Common myeloid progenitor, CD34-positive (primary cell): ENCODE measurements around the gene LIPE.

ENCODE experiments used
- CTCF ChIA-PET: fragments of 350-600 bp; sonication (Branson Sonifier 250); formaldehyde crosslinking; loops from one replicate; lab custom pipeline; 2021; ENCODE audit warnings: antibody characterized with exemption; lab: Charles Lee
- POLR2A ChIA-PET: fragments of 350-600 bp; sonication (Branson Sonifier 250); formaldehyde crosslinking; loops from one replicate; lab custom pipeline; 2021; ENCODE audit warnings: antibody characterized with exemption; lab: Charles Lee
- DNase-seq, 3 donors: peaks; one replicate each; pipeline versions ENCODE4 v3.0.0 to v3.0.0-alpha.2; 2013
- H3K27ac ChIP-seq, 2 experiments: 1 replicate in 1 of 2; 2 replicates in 1 of 2; pipeline ENCODE4 v1.7.0; 2013; ENCODE audit warnings: inconsistent platforms in 2 of 2, low read length in 2 of 2, mild to moderate bottlenecking in 2 of 2, low read depth in 1 of 2, moderate library complexity in 1 of 2; ENCODE audit not compliant: severe bottlenecking in 2 of 2, insufficient read depth in 1 of 2, poor library complexity in 1 of 2
- H3K27me3 ChIP-seq, 5 experiments: replicated peaks in 2 of 5; 1 replicate in 3 of 5; 2 replicates in 2 of 5; pipeline versions ENCODE4 v1.6.1 to v1.7.0; 2013; ENCODE audit warnings: low read length in 4 of 5, mild to moderate bottlenecking in 2 of 5, moderate library complexity in 2 of 5, inconsistent platforms in 1 of 5; ENCODE audit not compliant: insufficient read depth in 5 of 5, control insufficient read depth in 4 of 5
- H3K36me3 ChIP-seq, 4 experiments: 1 replicate in 2 of 4; 2 replicates in 2 of 4; pipeline versions ENCODE4 v1.6.1 to v1.7.0; 2013; ENCODE audit warnings: low read length in 3 of 4, control low read depth in 1 of 4, mild to moderate bottlenecking in 1 of 4; ENCODE audit not compliant: control insufficient read depth in 4 of 4, insufficient read depth in 4 of 4
- H3K4me1 ChIP-seq, 4 experiments: 1 replicate in 3 of 4; 2 replicates in 1 of 4; pipeline versions ENCODE4 v1.6.1 to v1.7.1; 2013; ENCODE audit warnings: low read length in 3 of 4, mild to moderate bottlenecking in 3 of 4, control low read depth in 1 of 4, inconsistent platforms in 1 of 4, moderate library complexity in 1 of 4; ENCODE audit not compliant: control insufficient read depth in 4 of 4, insufficient read depth in 4 of 4; ENCODE audit errors: control extremely low read depth in 1 of 4
- H3K4me3 ChIP-seq, 7 experiments: 1 replicate in 4 of 7; 2 replicates in 3 of 7; pipeline versions ENCODE4 v1.5.1 to v1.7.0; 2013; ENCODE audit warnings: mild to moderate bottlenecking in 7 of 7, low read length in 6 of 7, moderate library complexity in 6 of 7, inconsistent platforms in 2 of 7, low read depth in 2 of 7, control low read depth in 1 of 7; ENCODE audit not compliant: insufficient read depth in 4 of 7, control insufficient read depth in 1 of 7; ENCODE audit errors: extremely low read depth in 1 of 7
- H3K9me3 ChIP-seq, 5 experiments: 1 replicate in 4 of 5; 2 replicates in 1 of 5; pipeline versions ENCODE4 v1.6.1 to v1.7.1; 2013; ENCODE audit warnings: low read length in 4 of 5, mild to moderate bottlenecking in 2 of 5, inconsistent platforms in 1 of 5, low read depth in 1 of 5, moderate library complexity in 1 of 5; ENCODE audit not compliant: control insufficient read depth in 4 of 5, insufficient read depth in 2 of 5; ENCODE audit errors: control extremely low read depth in 1 of 5
- WGBS: methylation state at CpG from one replicate; pipeline ENCODE4 v1.1.5; 2013; ENCODE audit not compliant: insufficient coverage; 5-methylcytosine and 5-hydroxymethylcytosine counted together

LIPE gene

DNA sequence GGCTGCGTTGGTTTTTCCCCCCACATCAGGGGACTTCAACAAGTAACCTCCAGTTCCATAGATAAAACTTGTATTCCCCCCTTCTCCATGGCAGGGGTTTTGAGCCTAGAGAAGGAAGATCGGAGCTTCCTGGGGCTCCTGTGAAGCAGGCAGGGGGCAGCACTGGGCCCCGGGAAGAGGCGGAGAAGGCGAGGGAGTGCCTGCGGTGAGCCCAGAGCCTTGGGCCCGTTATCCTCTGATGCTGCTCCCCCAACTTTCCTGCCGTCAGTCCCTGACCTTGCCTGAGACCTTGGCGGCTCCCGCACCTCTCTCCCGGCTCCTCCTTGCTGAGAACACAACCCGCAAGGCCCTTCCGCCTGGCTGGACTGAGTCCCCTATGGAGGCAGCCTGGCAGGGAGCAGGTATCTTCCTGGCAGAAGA is 2.5 kb downstream of the LIPE start:
- no peaks in the 10 kb centered on the region for H3K9me3 ChIP-seq
- H3K27ac ChIP-seq = no peak overlapping the region
- no peak for DNase-seq
- WGBS = 97% methylated on average over 10 of the region's 13 CpGs
- ChIA-PET POLR2A (interaction anchor here (1.4 kb wide), 1 partner anchor 28 kb away, joined by 4 read pairs; no protein-coding TSS in a partner anchor), CTCF (interaction anchor here (1.1 to 2.3 kb wide), 2 partner anchors 9 to 16 kb away, joined by 3 to 8 read pairs; no protein-coding TSS in a partner anchor)
- H3K4me1 ChIP-seq = peaks cover 7 to 34% (median 25%) of the 10 kb centered on the region in 4 experiments
- H3K27me3 ChIP-seq = peaks cover 0 to 7% (median 0%) of the 10 kb centered on the region in 5 experiments
- H3K4me3 ChIP-seq = no peak overlapping the region
- H3K36me3 ChIP-seq = no peaks in the 10 kb centered on the region

DNA sequence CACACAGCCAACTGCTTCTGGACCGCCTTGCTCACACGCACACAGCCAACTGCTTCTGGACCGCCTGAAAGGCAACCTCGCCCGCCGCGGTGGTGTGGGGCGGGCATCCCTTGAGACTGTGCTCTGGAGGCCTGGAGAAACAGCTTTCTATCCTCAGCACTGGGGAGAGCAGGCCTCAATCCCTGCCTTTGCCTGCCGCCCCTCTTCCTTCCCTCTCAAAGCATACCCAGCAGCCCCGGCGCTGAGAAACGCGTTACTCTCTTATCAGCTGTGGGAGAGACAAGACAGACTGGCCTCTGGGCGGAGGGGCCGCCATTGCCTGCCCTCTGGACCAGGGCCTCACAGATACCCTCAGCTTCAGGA is 2.9 kb downstream of the LIPE start:
- peaks cover 0 to 7% (median 0%) of the 10 kb centered on the region in 5 experiments for H3K27me3 ChIP-seq
- POLR2A ChIA-PET = interaction anchor here (1.4 kb wide), 1 partner anchor 28 kb away, joined by 4 read pairs; no protein-coding TSS in a partner anchor
- DNase-seq = no peak
- WGBS = 84% methylated on average over 13 of the region's 15 CpGs
- H3K9me3 ChIP-seq = no peaks in the 10 kb centered on the region
- no peaks in the 10 kb centered on the region for H3K36me3 ChIP-seq
- CTCF ChIA-PET = interaction anchor here (1.1 to 2.3 kb wide), 3 partner anchors 9 to 16 kb away, joined by 3 to 8 read pairs (median 6); no protein-coding TSS in a partner anchor
- peaks cover 7 to 34% (median 25%) of the 10 kb centered on the region in 4 experiments for H3K4me1 ChIP-seq
- peak overlapping the region in 3 of 7 experiments; percentile 68 to 74 (median 70) for H3K4me3 ChIP-seq
- no peak overlapping the region for H3K27ac ChIP-seq

DNA sequence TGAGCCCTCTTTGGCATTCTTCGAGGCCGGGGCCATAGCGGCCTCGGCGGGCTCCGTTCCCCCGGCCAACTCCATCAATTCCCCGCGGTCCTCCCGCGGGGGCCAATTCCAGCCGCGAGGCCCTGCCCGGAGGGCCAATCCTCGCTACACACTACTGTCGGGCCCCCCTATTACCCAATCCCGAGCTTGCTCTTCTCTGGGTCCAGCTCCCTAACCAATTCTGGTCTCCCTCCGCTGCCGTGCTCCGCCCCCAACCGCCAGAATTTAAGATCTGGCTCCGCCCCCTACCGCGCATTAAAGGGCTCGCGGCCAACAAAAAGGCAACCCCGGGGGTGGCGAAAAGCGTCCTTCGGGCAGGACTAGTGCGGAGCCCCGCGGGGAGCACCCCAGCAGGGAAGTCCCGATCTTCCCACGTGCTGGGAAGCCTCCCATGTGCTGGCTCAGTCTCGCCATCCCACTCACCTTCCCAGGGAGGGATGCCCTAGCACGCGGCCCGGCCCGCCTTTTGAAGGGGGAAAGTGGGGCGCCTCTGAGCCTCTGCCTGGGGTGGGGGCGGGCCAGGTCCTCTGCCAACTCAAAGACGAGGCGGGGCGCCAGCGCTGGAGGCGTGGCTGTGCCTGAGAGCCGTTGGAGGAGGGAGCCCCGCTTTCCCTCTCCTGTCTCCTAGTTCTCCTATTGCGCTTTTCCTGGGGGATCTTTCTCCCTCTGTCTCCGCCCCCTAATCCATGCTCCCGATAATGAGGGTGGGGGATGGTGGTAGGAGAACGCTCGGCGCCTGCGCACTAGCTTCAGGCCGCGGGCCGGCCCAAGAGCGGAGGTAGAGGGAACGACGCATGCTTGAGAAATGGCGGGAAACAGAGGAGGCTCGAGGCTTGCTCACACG is 3.5 kb downstream of the LIPE start:
- POLR2A ChIA-PET = interaction anchor here (0.6 to 1.4 kb wide), 2 partner anchors 12 to 27 kb away, joined by 4 read pairs; no protein-coding TSS in a partner anchor
- 2% methylated on average over 51 of the region's 65 CpGs for WGBS

DNA sequence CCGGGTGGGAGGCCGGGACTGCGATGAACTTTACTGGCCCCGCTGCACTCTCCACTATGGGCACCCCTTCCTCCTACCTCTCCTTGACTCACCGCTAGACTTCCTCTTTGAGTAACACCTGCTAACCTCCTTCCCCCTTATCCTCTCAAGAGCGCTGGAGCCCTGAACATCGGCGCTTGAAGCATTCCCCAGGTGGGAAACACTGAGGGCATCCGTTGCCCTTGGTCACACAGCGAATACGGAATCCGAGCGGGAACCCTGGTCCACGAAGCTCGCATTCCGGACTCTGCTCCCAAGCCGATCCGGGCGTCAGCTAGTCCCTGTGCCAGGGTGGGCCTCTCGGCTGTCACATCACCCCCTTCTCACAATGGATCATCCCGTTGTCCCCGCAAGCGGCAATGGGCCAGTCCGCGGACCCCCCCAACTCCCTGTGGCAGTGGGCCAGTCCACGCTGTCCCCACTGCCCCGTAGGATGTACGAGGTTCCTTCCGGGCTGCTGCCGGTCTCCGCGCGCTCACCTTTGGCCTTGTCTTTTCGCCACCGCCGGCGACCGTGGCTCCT is 4.2 kb downstream of the LIPE start:
- no peaks in the 10 kb centered on the region for H3K9me3 ChIP-seq
- 0% methylated on average over 32 of the region's 38 CpGs for WGBS
- H3K4me1 ChIP-seq = peaks cover 7 to 34% (median 25%) of the 10 kb centered on the region in 4 experiments
- ChIA-PET POLR2A (interaction anchor here (0.6 to 1.4 kb wide), 2 partner anchors 13 to 26 kb away, joined by 4 read pairs; no protein-coding TSS in a partner anchor), CTCF (interaction anchor here (1.0 to 2.3 kb wide), 4 partner anchors 16 to 33 kb away, joined by 4 to 8 read pairs (median 5); partner anchors contain the start of gene CNFN)
- peak; percentile 37 to 88 (median 79) for DNase-seq
- peaks cover 0 to 7% (median 0%) of the 10 kb centered on the region in 5 experiments for H3K27me3 ChIP-seq
- H3K4me3 ChIP-seq = peak overlapping the region; percentile 28 to 74 (median 66)
- H3K27ac ChIP-seq = peak overlapping the region in 1 of 2 experiments; percentile 12
- no peaks in the 10 kb centered on the region for H3K36me3 ChIP-seq

More for the DNA sequence above, 3.5 kb downstream of the LIPE start:
- no peaks in the 10 kb centered on the region for H3K36me3 ChIP-seq
- no peaks in the 10 kb centered on the region for H3K9me3 ChIP-seq
- peaks cover 0 to 7% (median 0%) of the 10 kb centered on the region in 5 experiments for H3K27me3 ChIP-seq
- H3K27ac ChIP-seq = no peak overlapping the region
- peak overlapping the region; percentile 28 to 74 (median 68) for H3K4me3 ChIP-seq
- peak; percentile 88 to 95 (median 95) for DNase-seq
- CTCF ChIA-PET = interaction anchor here (1.0 to 2.3 kb wide), 5 partner anchors 10 to 34 kb away, joined by 3 to 8 read pairs (median 4); partner anchors contain the start of gene CNFN
- H3K4me1 ChIP-seq = peaks cover 7 to 34% (median 25%) of the 10 kb centered on the region in 4 experiments

DNA sequence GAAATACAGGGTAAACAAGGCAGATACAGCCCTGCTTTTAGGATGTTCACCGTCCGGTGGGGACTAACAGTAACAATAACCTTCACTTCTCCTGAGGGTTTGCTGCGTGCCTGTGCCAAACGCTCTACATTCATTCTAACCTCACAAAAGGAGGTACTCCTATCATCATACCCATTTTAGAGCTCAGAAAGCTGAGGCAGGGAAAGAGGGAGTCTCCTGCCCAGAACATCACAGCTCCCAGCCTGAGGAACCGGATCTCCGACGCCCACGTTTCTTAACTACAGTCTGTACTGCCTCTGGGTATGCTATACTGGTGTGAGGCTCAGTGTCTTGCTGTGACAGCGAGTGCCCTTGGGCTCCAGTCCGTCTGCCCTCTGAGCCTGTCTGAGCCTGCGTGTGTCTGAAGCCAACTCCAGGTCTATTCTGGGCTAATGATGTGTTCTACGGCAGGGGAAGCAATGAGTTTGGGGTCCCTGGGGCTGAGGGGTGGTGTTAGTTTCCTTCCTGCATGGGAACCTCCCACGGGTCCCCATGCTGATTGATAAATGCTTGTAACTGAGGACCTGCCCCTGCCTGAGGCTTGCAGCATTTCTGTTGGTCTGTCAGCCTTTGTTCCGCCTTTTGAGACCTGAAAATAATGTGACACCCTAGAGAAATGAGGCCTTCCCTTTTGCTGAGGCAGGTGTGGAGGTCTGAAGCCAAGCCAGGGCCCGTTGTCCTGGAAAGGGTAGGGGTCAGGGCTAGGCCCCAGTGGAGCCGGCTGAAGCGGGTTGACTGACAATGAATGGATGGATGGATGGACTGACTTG is 4.9 kb downstream of the LIPE start:
- H3K4me1 ChIP-seq = peaks cover 7 to 34% (median 25%) of the 10 kb centered on the region in 4 experiments
- peaks cover 0 to 7% (median 0%) of the 10 kb centered on the region in 5 experiments for H3K27me3 ChIP-seq
- H3K9me3 ChIP-seq = no peaks in the 10 kb centered on the region
- POLR2A ChIA-PET = no interaction called here
- DNase-seq = peak in 2 of 3 donors; percentile 58 to 72
- peak overlapping the region in 6 of 7 experiments; percentile 50 to 74 (median 68) for H3K4me3 ChIP-seq
- H3K27ac ChIP-seq = peak overlapping the region in 1 of 2 experiments; percentile 12
- CTCF ChIA-PET = interaction anchor here (1.0 to 2.2 kb wide), 3 partner anchors 13 to 32 kb away, joined by 3 to 6 read pairs (median 4); partner anchors contain the start of gene CNFN
- 70% methylated on average over 14 of the region's 17 CpGs for WGBS
- H3K36me3 ChIP-seq = no peaks in the 10 kb centered on the region

DNA sequence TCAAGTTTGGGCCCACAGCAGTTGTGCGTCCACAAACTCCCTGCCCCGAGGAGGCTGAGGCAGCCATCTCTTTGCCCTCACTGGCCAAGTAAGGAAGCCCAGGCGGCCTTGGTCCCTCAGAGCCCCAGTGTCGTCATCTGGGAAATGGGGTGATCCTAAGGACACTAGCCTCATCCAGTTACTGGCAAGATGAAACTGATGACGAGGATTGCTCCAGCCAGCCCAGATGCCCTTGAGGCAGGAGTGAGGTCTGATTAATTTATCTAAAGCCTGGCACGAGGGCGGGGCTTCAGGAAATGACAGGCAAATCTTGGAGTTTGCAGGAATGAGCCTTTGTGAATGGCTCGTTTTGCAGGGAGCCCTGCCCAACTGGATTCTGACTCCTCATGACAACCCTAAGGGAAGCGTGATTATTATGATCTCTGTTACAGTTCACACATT is 5.6 kb downstream of the LIPE start:
- ChIA-PET POLR2A (no interaction called here), CTCF (interaction anchor here (1.0 to 2.1 kb wide), 2 partner anchors 12 to 19 kb away, joined by 3 to 8 read pairs; no protein-coding TSS in a partner anchor)
- no peak overlapping the region for H3K27ac ChIP-seq

More for the DNA sequence above, 5.6 kb downstream of the LIPE start:
- H3K36me3 ChIP-seq = peaks cover 0 to under 1% (median 0%) of the 10 kb centered on the region in 4 experiments
- H3K9me3 ChIP-seq = no peaks in the 10 kb centered on the region
- peaks cover 7 to 34% (median 25%) of the 10 kb centered on the region in 4 experiments for H3K4me1 ChIP-seq
- peaks cover 0 to 7% (median 0%) of the 10 kb centered on the region in 5 experiments for H3K27me3 ChIP-seq
- no peak for DNase-seq
- no peak overlapping the region for H3K4me3 ChIP-seq
- 75% methylated on average over 9 of the region's 9 CpGs for WGBS
